GM23248 (cell line): ENCODE results near the gene FAM114A1. TPM values are rescaled to one million over a fixed set of nuclear protein-coding genes. Genes with fewer than 3 reads are reported as not detected.

ENCODE experiments used
- DNase-seq: peaks from one replicate; pipeline ENCODE4 v3.0.0-alpha.2; 2015
- H2AFZ ChIP-seq: fragments of 200-600 bp; sonication (generic); 2 replicates; pipeline ENCODE4 v1.6.1; 2016; ENCODE audit warnings: antibody characterized with exemption
- H3F3A ChIP-seq: fragments of 200-600 bp; sonication (generic); 2 replicates; pipeline ENCODE4 v1.6.1; 2016; ENCODE audit warnings: mild to moderate bottlenecking, antibody characterized with exemption, mixed run types; ENCODE audit not compliant: insufficient read depth
- H3K27ac ChIP-seq: fragments of 200-600 bp; sonication (generic); 2 replicates; pipeline ENCODE4 v1.5.1; 2016; ENCODE audit warnings: mild to moderate bottlenecking
- H3K27me3 ChIP-seq: fragments of 200-600 bp; sonication (generic); replicated peaks from 2 replicates; pipeline ENCODE4 v1.6.1; 2016; ENCODE audit warnings: mild to moderate bottlenecking; ENCODE audit not compliant: insufficient read depth
- H3K36me3 ChIP-seq: fragments of 200-600 bp; sonication (generic); 2 replicates; pipeline ENCODE4 v1.6.1; 2016; ENCODE audit warnings: low read depth, mild to moderate bottlenecking
- H3K4me1 ChIP-seq: fragments of 200-600 bp; sonication (generic); 2 replicates; pipeline ENCODE4 v1.6.1; 2016; ENCODE audit warnings: mild to moderate bottlenecking; ENCODE audit not compliant: insufficient read depth
- H3K4me2 ChIP-seq: fragments of 200-600 bp; sonication (generic); one replicate; pipeline ENCODE4 v1.6.1; 2016; ENCODE audit warnings: mild to moderate bottlenecking; ENCODE audit not compliant: unreplicated experiment
- H3K4me3 ChIP-seq: fragments of 200-600 bp; sonication (generic); 2 replicates; pipeline ENCODE4 v1.5.1; 2016; ENCODE audit warnings: mild to moderate bottlenecking
- H3K79me2 ChIP-seq: fragments of 200-600 bp; sonication (generic); 2 replicates; pipeline ENCODE4 v1.6.1; 2016; ENCODE audit warnings: mild to moderate bottlenecking; ENCODE audit not compliant: insufficient read depth
- H3K9ac ChIP-seq: fragments of 200-600 bp; sonication (generic); 2 replicates; pipeline ENCODE4 v1.6.1; 2016; ENCODE audit warnings: mild to moderate bottlenecking
- H3K9me2 ChIP-seq: fragments of 200-600 bp; sonication (generic); 2 replicates; pipeline ENCODE4 v1.6.1; 2016; ENCODE audit warnings: mixed run types, mild to moderate bottlenecking, moderate library complexity; ENCODE audit not compliant: insufficient read depth
- H3K9me3 ChIP-seq: fragments of 200-600 bp; sonication (generic); one replicate; pipeline ENCODE4 v1.6.1; 2017; ENCODE audit warnings: low read depth
- H4K20me1 ChIP-seq: fragments of 200-600 bp; sonication (generic); 2 replicates; pipeline ENCODE4 v1.6.0; 2016; ENCODE audit not compliant: insufficient read depth
- EZH2 ChIP-seq: fragments of 200-600 bp; sonication (generic); IDR thresholded peaks from 2 replicates; pipeline ENCODE4 v1.6.1; 2018; ENCODE audit warnings: antibody characterized with exemption, mild to moderate bottlenecking; ENCODE audit not compliant: insufficient read depth, poor library complexity, severe bottlenecking
- EZH2phosphoT487 ChIP-seq: fragments of 200-600 bp; sonication (generic); IDR thresholded peaks from 2 replicates; pipeline ENCODE4 v1.6.1; 2018; ENCODE audit warnings: antibody characterized with exemption, moderate library complexity, mild to moderate bottlenecking, low read depth; ENCODE audit not compliant: insufficient read depth
- WGBS, 2 experiments: methylation state at CpG; one replicate each; pipeline ENCODE4 v1.1.6; 2015 to 2017; ENCODE audit warnings: low lambda C conversion rate in 2 of 2, low coverage in 1 of 2; ENCODE audit errors: missing lambda C conversion rate in 2 of 2; 5-methylcytosine and 5-hydroxymethylcytosine counted together
- in situ Hi-C: fragments of 300-500 bp; cut with MboI; formaldehyde crosslinking; loops from 2 replicates; pipeline ENCODE4 v1.15.0; 2020
- polyA plus RNA-seq: library from polyadenylated mRNA; unstranded; fragments of >200 nt; fragmentation: Nextera tagmentation; extraction: Ambion mirVana; gene quantifications from 2 replicates; pipeline ENCODE4 v1.2.1, GENCODE V29; 2016
- total RNA-seq: library from RNA; depleted of rRNA; stranded (reverse); fragments of >200 nt; shearing (Covaris generic); gene quantifications from 2 replicates; pipeline ENCODE4 v1.2.3, GENCODE V29; 2014

FAM114A1 gene
- total and polyA plus RNA-seq, 2 experiments from 2014 or later, result 237 to 318 TPM

DNA sequence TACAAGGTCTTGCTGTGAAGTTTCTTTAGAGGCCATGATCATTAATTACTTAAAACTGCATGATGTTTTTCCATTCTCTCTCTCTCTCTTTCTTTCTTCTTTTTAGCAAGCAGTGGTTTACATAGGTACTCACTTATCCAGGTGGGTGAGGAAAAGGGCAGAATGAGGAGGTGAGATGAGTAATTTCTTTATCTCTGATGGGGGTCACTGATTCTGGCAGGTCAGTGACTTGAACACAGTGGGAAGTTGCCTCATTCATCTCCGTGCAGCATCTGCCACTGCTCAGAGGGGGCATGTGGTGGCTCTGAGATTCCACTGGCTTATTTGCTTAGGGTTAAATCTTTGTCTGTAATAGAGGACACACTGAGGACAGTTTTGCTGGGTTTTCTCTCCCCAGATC lies 62.6 kb downstream of the FAM114A1 start:
- Histone ChIP-seq H3F3A (peaks cover 24% of the 10 kb centered on the region; the same call in 1 of the 2 replicates), H3K79me2 (no peaks in the 10 kb centered on the region), H3K27me3 (no peaks in the 10 kb centered on the region), H3K9me2 (no peaks in the 10 kb centered on the region), H4K20me1 (no peaks in the 10 kb centered on the region), H3K36me3 (peaks cover 87% of the 10 kb centered on the region), H3K9me3 (no peaks in the 10 kb centered on the region), H3K4me2 (no peak overlapping the region), H2AFZ (no peak overlapping the region), H3K4me1 (no peaks in the 10 kb centered on the region), H3K27ac (no peak overlapping the region), H3K9ac (no peak overlapping the region), H3K4me3 (no peak overlapping the region)
- TF ChIP-seq EZH2, result no peak
- no peak for TF ChIP-seq EZH2phosphoT487
- in situ Hi-C loops, result loop anchor here (25.0 kb wide), 1 partner anchor 207 kb away; no protein-coding TSS in a partner anchor
- WGBS, 2 experiments, result 92 to 100% methylated on average over 1 of the region's 1 CpG
- no peak for DNase-seq

DNA sequence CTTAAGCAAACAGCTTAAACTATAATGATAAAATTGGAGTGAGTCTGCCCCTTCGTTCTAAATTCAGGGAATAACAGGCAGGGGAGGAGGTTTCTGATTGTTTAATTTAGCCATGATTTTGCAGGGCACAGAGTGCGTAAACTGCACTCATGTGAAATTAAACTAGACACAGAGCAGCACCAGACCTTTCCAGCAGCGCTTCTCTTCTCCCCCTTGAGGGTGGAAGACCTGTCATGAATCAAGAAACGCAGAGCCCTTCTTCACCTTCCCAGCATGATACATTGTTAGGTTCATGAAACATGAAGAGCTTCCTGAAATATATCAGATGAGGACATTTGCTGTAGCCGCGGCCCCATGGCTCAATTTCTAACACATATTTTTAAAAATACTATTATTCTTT lies 63.1 kb downstream of the FAM114A1 start:
- no peak for DNase-seq
- peaks cover 89% of the 10 kb centered on the region for H3K36me3 ChIP-seq
- no peaks in the 10 kb centered on the region for H3K79me2 ChIP-seq
- H3K27ac ChIP-seq, result no peak overlapping the region
- H3K27me3 ChIP-seq, result no peaks in the 10 kb centered on the region
- H3K4me3 ChIP-seq, result no peak overlapping the region
- no peak overlapping the region for H2AFZ ChIP-seq
- H3K4me1 ChIP-seq, result no peaks in the 10 kb centered on the region
- H3K9me3 ChIP-seq, result no peaks in the 10 kb centered on the region
- TF ChIP-seq EZH2phosphoT487 (no peak), EZH2 (no peak)
- WGBS, 2 experiments, result 79 to 87% methylated on average over 6 of the region's 6 CpGs
- H4K20me1 ChIP-seq, result no peaks in the 10 kb centered on the region
- H3F3A ChIP-seq, result peaks cover 29% of the 10 kb centered on the region; the same call in 1 of the 2 replicates
- no peak overlapping the region for H3K9ac ChIP-seq
- no peaks in the 10 kb centered on the region for H3K9me2 ChIP-seq
- in situ Hi-C loops, result loop anchor here (25.0 kb wide), 1 partner anchor 207 kb away; no protein-coding TSS in a partner anchor
- H3K4me2 ChIP-seq, result no peak overlapping the region

GRCh38 chr4:38931125-38931524 lies 63.5 kb downstream of the FAM114A1 start:
- 91 to 92% methylated on average over 5 of the region's 5 CpGs for WGBS, 2 experiments

DNA sequence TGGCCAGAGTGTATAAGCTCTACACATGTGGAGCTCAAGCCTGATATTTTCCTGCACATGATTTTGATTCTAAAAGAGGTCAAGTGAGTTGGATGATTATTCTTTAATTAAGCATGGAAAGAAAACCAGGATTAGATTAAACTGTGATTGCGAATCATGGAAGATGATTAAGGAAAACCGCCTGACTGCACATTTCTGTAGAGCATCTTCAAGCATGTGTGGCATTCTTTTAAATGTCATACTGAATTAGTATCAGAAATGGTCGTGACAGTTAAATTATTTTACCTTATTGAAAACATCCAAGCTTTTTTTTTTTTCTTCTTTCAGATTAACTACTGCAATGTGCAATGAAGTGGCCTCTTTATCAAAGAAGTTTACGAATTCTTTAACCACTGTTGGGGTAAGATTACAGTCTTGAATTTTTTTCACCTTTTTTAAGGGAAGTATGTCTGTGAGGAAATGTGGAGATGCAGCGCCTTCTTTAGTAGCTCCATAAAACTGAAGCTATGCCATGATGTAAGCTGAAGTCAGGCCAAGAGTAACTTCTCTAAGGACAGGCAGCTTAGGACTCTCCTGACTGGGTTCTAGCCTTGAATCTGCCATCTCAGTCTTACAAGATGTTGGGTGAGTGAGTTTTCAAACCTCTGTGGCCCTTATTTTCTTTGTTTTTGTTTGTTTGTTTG lies 67.9 kb downstream of the FAM114A1 start:
- no peaks in the 10 kb centered on the region for H3K4me1 ChIP-seq
- H3K9me3 ChIP-seq, result no peaks in the 10 kb centered on the region
- no peak overlapping the region for H3K4me2 ChIP-seq
- no peaks in the 10 kb centered on the region for H3K27me3 ChIP-seq
- in situ Hi-C loops, result loop anchor here (25.0 kb wide), 1 partner anchor 202 kb away; no protein-coding TSS in a partner anchor
- no peak overlapping the region for H2AFZ ChIP-seq
- H3K36me3 ChIP-seq, result peaks cover 95% of the 10 kb centered on the region
- no peak overlapping the region for H3K4me3 ChIP-seq
- no peak overlapping the region for H3K27ac ChIP-seq
- DNase-seq, result no peak
- H3F3A ChIP-seq, result peaks cover 35% of the 10 kb centered on the region; the same call in 1 of the 2 replicates
- H3K79me2 ChIP-seq, result 0 out of 2 replicates have a peak, but pooled peaks cover 3% of the 10 kb centered on the region
- H4K20me1 ChIP-seq, result no peaks in the 10 kb centered on the region
- no peak for TF ChIP-seq EZH2phosphoT487
- no peak for TF ChIP-seq EZH2
- WGBS, 2 experiments, result 52 to 61% methylated on average over 5 of the region's 5 CpGs
- H3K9me2 ChIP-seq, result no peaks in the 10 kb centered on the region
- no peak overlapping the region for H3K9ac ChIP-seq

More at GRCh38 chr4:38931125-38931524, 63.5 kb downstream of the FAM114A1 start:
- Histone ChIP-seq H3K27ac (no peak overlapping the region), H3F3A (peaks cover 29% of the 10 kb centered on the region; the same call in 1 of the 2 replicates), H3K9ac (no peak overlapping the region), H2AFZ (no peak overlapping the region), H3K79me2 (no peaks in the 10 kb centered on the region), H3K9me2 (no peaks in the 10 kb centered on the region), H3K4me2 (no peak overlapping the region), H4K20me1 (no peaks in the 10 kb centered on the region), H3K4me1 (no peaks in the 10 kb centered on the region), H3K36me3 (peaks cover 89% of the 10 kb centered on the region), H3K9me3 (no peaks in the 10 kb centered on the region), H3K27me3 (no peaks in the 10 kb centered on the region), H3K4me3 (no peak overlapping the region)
- TF ChIP-seq EZH2phosphoT487 (no peak), EZH2 (no peak)
- in situ Hi-C loops, result loop anchor here (25.0 kb wide), 1 partner anchor 206 kb away; no protein-coding TSS in a partner anchor
- DNase-seq, result no peak
